ENCODE measurements around the gene CATSPERE.
"Not testable (repeated sequence)": the region's sequence is repeated elsewhere in the genome, so short reads cannot be mapped to it uniquely, and the experiment has no call there.

The CATSPERE gene

GRCh38 chr1:244636488-244637259 lies 175.6 kb downstream of the CATSPERE start:
- no peak for DNase-seq (ENCODE audit: low read depth in 3 of 3)

DNA sequence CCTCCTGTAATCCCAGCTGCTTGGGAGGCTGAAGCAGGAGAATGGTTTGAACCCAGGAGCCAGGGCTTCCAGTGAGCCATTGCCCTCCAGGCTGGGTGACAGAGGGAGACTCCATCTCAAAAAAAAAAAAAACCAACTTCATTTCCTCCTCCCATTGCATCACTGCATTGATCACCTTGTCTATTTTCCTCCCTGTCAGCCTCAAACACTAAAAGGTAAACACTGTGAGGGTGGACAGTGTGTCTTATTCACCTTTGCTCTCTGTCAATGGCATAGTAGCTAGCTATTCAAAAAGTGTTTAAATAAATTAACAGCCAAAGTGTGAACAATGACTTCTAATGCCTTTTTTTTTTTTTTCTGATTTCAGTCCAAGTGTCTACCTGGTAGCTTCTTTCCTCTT lies 178.5 kb downstream of the CATSPERE start:
- DNase-seq (ENCODE audit: low read depth in 3 of 3): no peak

DNA sequence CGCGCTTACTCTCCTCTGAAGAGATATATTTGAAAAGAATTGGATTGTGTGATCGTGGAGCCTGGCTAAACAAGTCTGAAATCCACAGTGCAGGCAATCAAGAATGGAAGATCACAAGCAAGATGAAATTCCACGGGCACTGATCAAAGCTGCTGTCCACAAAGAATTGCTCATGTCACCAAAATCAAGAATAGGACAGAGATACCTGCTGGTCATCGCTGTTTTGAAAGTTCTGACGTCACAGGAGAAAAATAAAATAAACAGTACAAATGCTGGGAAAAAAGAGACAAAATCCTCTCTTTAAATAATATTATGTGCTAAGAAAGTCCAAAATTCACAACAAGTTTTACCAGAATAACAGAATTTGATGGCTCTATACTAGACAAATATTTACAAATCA lies 179.8 kb downstream of the CATSPERE start:
- no peak for DNase-seq (ENCODE audit: low read depth in 3 of 3)

DNA sequence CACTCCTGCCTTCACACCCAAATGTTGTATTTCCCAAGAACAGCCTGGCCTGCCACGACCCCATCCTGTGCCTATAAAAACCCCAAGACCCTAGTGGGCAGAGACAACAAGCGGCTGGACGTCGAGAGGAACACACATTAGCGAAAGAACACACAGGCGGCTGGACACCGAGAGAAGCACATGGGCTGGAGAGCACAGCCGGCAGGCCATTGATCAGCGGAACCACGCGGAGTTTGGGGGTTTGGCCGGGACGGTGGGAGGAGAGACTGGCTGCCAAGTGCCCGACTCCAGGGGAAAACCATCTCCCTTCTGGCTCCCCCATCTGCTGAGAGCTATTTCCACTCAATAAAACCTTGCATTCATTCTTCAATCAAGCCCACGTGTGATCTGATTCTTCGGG lies 181.5 kb downstream of the CATSPERE start:
- DNase-seq (ENCODE audit: low read depth in 3 of 3): no peak

GRCh38 chr1:244642988-244643387 lies 181.9 kb downstream of the CATSPERE start:
- DNase-seq (ENCODE audit: low read depth in 3 of 3): no peak

DNA sequence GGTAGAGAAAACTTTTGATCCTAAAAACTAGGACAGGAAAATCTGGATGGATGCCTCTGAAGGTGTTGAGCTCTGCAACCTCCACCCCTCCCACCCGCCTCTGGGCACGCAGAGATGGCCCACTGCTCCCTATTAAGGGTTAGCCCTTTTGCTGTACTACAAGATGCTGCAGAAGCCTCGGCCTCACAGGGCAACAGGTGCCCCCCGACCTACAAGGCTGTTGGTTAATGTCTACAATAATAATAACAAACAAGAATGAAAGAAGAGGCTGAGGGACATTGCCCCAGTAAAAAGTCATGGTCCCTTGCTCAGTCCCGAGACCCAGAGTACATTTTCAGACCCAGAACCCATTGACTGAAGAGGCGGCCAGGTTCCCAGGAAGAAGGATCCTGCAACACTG lies 184.3 kb downstream of the CATSPERE start:
- DNase-seq (ENCODE audit: low read depth in 3 of 3): no peak

DNA sequence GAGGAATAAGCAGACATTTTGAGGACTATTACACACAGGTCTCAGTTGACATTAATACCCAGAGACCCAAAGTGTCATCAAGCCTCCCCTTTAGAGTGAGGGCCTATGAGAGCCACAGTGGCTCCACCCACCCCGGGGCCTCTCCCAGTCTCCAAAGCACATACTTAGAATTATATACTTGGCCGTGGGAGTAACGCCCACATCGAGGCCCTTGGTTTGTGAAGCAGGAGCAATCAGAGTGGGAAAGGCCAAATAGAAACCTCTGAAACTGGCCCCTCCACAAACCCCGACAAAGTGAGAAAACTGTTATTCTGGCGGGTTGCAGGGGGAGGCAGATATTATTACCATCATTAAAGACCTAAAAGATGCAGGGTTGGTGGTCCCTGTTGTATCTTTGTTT lies 184.8 kb downstream of the CATSPERE start:
- no peak for DNase-seq (ENCODE audit: low read depth in 3 of 3)

DNA sequence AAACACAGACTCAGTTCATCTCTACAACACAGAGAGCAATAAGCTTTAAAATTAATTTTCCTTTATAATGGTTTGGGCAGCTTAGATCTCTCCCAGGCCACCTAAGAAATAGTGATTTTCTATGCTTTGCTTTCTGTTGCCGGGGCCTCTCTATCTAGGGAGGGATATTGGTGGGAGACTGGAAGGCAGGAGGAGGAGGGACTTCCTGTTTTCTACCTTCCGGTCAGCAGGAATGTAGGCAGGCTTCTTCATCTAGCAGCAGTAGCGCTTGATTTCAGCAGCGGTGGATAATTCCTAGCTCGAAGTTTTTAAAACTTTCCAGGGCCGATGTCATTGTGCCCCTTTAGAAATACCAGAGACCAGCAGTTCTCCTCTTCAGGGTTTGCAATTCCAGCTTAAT lies 186.7 kb downstream of the CATSPERE start:
- no peak for DNase-seq (ENCODE audit: low read depth in 3 of 3)

GRCh38 chr1:244651956-244652622 lies 191.0 kb downstream of the CATSPERE start:
- DNase-seq (ENCODE audit: low read depth in 3 of 3): no peak

DNA sequence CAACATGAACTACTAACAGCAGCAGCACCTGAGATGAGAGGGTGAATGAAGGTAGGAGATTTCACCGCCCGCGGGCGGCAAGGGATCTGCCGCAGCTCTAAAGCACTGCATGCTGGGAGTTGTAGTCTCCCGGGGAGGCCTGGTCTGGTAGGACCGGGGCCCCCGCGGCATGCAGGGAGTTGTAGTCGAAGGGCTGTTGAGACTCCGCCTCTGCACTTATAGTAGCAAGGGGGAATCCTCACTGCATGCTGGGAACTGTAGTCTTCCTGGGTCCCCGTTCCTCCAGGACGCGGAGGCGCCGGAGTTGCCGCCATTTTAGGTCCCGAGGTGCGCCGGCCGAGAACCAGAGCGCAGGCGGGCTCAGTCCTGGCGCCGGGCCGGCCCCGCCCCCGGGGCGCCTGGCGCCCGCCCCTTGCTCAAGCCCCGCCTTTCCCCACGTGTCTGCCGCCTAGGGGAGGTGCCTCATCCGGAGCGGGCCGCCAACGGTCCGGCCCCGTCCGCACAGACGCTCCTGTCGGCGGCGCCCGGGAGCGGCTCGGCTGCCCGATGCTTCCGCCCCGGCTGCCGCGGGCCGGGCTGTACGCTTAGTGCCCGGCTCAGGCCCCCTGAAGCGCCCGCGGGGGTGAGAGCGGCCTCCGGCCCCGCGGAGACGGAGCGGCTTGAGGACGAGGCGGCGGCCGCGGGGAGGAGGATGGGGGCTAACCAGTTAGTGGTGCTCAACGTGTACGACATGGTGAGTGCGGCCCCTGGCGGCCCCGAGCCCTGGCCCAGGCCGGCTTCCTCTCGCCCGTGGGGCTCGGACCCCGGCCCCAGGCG lies 191.8 kb downstream of the CATSPERE start, which contains the start of gene DESI2:
TSS of gene DESI2 (plus strand) at position 504 of the 816 bp plus-strand sequence. CDS start at position 692, 188 bp downstream.
- DNase-seq (ENCODE audit: low read depth in 3 of 3): peak; percentile 89 to 96 (median 96)

- no peak for DNase-seq (ENCODE audit: low read depth in 3 of 3)
Observed at GRCh38 chr1:244653439-244654107, 192.5 kb downstream of the CATSPERE start.

- DNase-seq (ENCODE audit: low read depth in 3 of 3): no peak
Observed at GRCh38 chr1:244654108-244655038, 193.3 kb downstream of the CATSPERE start.

DNA sequence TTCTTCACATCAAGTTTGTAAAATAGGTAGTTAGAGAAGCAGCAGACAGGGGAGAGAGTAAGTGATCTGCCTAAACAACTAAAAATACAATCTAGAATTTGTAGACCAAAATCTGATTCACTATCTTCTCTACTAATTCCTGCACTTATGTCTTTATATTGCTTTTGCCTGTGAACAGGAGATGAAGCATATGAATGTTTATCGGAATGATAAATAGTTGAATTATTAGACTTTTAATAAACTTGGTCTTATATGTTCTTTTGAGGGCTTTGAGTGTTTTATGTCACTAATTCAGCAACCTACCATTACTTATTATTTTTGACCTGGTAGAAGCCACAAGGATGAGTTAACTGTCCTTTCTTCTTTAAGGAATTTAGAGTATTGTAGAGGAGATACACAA lies 194.1 kb downstream of the CATSPERE start:
- no peak for DNase-seq (ENCODE audit: low read depth in 3 of 3)

DNA sequence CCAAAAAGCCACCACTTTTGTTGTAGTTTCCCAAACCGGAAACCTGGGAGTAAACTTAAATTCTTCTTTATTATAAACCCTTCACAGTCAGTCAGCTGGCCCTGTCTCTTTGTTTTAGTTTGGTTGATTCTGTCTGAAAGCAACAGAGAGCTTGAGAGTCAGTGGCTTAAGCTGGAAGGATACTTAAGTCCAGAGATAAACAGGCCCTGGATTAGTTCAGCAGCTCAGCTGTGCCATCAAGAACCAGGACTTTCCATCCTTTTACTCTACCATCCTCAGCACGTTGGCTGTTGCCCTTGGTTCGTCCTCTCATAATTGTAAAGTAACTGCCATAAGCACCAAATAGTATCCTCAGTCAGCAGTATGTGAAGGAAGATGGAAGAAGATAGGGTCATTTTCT lies 196.3 kb downstream of the CATSPERE start:
- DNase-seq (ENCODE audit: low read depth in 3 of 3): no peak

DNA sequence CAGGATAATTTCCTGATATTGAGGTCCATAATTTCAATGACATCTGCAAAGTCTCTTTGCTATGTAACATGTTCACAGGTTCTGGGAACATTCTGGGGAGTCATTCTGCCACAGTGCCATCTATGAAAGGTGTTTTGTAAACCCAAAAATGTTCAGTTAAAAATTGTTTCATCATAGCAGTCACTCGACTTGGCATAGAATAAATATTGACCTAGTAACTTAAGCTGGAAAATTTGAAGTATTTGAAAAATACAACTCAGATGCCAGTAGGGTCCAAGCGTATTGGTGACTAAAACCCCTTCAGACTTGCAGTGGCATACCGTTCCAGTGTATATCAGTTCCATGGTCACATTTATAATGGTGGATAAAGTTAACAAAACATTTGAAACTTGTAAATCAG lies 198.6 kb downstream of the CATSPERE start:
- no peak for DNase-seq (ENCODE audit: low read depth in 3 of 3)

DNA sequence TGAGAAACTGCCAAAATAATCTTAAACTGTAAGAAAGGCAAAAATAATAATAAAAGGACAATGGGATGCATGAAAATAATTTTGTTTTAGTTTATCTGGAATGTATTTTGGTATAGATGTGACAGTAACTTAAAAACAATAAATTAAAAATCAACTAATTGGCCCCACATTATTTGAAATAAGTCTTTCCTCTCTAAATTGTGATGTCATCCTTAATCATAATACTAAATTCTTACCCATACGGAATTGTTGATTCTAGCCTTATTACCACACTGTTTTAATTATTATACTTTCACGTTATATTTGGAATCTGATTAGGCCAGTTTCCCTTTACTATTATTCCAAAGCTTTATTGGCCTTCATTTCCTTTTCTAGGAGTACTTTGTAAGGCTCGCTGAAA lies 199.5 kb downstream of the CATSPERE start:
- DNase-seq (ENCODE audit: low read depth in 3 of 3): no peak

DNA sequence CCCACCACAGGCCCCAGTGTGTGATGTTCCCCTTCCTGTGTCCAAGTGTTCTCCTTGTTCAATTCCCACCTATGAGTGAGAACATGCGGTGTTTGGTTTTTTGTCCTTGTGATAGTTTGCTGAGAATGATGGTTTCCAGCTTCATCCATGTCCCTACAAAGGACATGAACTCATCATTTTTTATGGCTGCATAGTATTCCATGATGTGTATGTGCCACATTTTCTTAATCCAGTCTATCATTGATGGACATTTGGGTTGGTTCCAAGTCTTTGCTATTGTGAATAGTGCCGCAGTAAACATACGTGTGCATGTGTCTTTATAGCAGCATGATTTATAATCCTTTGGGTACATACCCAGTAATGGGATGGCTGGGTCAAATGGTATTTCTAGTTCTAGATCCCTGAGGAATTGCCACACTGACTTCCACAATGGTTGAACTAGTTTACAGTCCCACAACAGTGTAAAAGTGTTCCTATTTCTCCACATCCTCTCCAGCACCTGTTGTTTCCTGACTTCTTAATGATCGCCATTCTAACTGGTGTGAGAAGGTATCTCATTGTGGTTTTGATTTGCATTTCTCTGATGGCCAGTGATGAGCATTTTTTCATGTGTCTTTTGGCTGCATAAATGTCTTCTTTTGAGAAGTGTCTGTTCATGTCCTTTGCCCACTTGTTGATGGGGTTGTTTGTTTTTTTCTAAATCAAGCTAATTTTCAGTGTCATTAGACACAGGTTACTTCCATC lies 200.7 kb downstream of the CATSPERE start:
- DNase-seq (ENCODE audit: low read depth in 3 of 3): not testable (repeated sequence)

- DNase-seq (ENCODE audit: low read depth in 3 of 3): no peak
Observed at GRCh38 chr1:244662599-244662998, 201.5 kb downstream of the CATSPERE start.

DNA sequence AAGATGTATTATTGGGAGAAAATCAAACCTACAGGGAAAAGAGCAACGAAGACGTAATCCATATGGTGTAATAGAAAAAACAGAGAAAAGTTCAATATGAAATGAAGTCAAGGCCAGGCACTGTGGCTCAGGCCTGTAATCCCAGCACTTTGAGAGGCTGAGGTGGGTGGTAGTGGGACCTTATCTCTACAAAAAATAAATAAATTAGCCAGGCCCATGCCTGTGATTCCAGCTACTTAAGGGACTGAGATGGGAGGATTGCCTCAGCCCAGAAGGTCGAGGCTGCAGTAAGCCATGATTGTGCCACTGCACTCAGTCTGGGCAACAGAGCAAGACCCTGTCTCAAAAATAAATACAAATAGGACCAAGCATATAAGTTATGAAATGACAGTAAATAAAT lies 203.3 kb downstream of the CATSPERE start:
- no peak for DNase-seq (ENCODE audit: low read depth in 3 of 3)

DNA sequence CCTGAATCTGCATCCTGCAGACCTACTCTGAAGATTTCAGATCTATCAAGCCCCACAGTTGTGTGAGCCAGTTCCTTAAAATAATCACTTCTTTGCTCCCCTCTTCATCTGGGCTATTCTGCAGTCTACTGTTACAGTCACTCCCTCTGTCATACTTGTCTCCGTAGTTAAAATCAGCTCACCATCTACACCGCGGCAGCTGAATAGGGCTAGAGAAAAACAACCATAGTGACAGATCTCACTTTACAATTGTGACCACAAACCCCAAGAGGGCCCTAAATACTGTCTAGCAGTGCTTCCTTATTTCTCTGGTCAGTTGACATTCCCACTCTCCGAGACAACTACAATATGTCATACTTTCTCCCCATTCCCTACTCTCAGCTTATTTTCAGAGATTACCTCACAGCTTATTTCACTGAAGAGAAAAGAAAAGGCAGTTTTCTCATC lies 204.7 kb downstream of the CATSPERE start:
- no peak for DNase-seq (ENCODE audit: low read depth in 3 of 3)

All from stimulated activated CD4-positive, alpha-beta T cell treated with anti-CD3 and anti-CD28 coated beads, TNF-alpha, amount 100 ng/mL, for 4 hours (primary cell).